ENCODE measurements around the gene TLR1. TPM values are rescaled to one million over a fixed set of nuclear protein-coding genes. Genes with fewer than 3 reads are reported as not detected.

Gene TLR1
- total RNA-seq, 1 experiment from 2014 or later, result not detected

GRCh38 chr4:38832206-38832605 is 27.6 kb upstream of the TLR1 start:
- H3K14ac ChIP-seq (ENCODE audit: insufficient read depth, low read length), result no peak overlapping the region
- H4K91ac ChIP-seq (ENCODE audit: insufficient read length, low read depth, low read length), result no peak overlapping the region
- H3K4me1 ChIP-seq (ENCODE audit: insufficient read depth, low read length), result no peaks in the 10 kb centered on the region
- no peaks in the 10 kb centered on the region for H3K79me2 ChIP-seq (ENCODE audit: insufficient read depth, low read length)
- no peaks in the 10 kb centered on the region for H3K23me2 ChIP-seq (ENCODE audit: insufficient read length, low read depth, low read length, poor library complexity, severe bottlenecking)
- no peak overlapping the region for H4K8ac ChIP-seq (replicated peaks; ENCODE audit: insufficient read length, low read depth, low read length)
- TF ChIP-seq CTCF (conservative IDR thresholded peaks at IDR 0.05), result no peak
- no peak overlapping the region for H3K27ac Mint-ChIP-seq
- no peak overlapping the region for H2BK20ac ChIP-seq (ENCODE audit: low read depth, low read length, poor library complexity, severe bottlenecking)
- no peaks in the 10 kb centered on the region for H4K20me1 ChIP-seq (ENCODE audit: control insufficient read depth, insufficient read depth, insufficient read length)
- H3K18ac ChIP-seq (ENCODE audit: insufficient read length, low read depth, low read length), result no peak overlapping the region
- no peak overlapping the region for H3K4me2 ChIP-seq (ENCODE audit: insufficient read depth, insufficient read length, low read length)
- no peaks in the 10 kb centered on the region for H3K9me3 ChIP-seq (ENCODE audit: control insufficient read depth, low read depth, low read length)
- H2AFZ ChIP-seq (ENCODE audit: low read length), result no peak overlapping the region
- WGBS (ENCODE audit: extremely low coverage, insufficient read length, low lambda C conversion rate), result no CpG with 5 or more reads among the region's 1 CpG
- H2BK12ac ChIP-seq (ENCODE audit: insufficient read length, low read depth, low read length), result no peak overlapping the region
- H3K23ac ChIP-seq (ENCODE audit: insufficient read length, low read depth, low read length), result no peak overlapping the region
- no peaks in the 10 kb centered on the region; a peak in 2 of 7 replicates for H3K36me3 Mint-ChIP-seq (ENCODE audit: insufficient read depth in 1 of 3, low read depth in 3 of 3)
- no peak overlapping the region for H3K4ac ChIP-seq (ENCODE audit: low read depth, low read length)
- H2BK5ac ChIP-seq (ENCODE audit: insufficient read length, low read length), result no peak overlapping the region
- H3K79me1 ChIP-seq (ENCODE audit: insufficient read depth, low read depth, low read length, poor library complexity, severe bottlenecking), result no peaks in the 10 kb centered on the region
- no peak overlapping the region for H3K27ac ChIP-seq (ENCODE audit: insufficient read length, low read depth, low read length)
- no peak overlapping the region for H3K56ac ChIP-seq (ENCODE audit: insufficient read length, low read depth, low read length)
- no peak overlapping the region for H2BK120ac ChIP-seq (ENCODE audit: low read depth, low read length, poor library complexity, severe bottlenecking)
- H3K9ac ChIP-seq (ENCODE audit: extremely low read depth, insufficient read length, low read length), result no peak overlapping the region
- no peak overlapping the region for H3T11ph ChIP-seq (ENCODE audit: low read length)
- H2BK15ac ChIP-seq (ENCODE audit: low read depth, low read length), result no peak overlapping the region
- no peaks in the 10 kb centered on the region for H3K4me1 Mint-ChIP-seq
- H3K4me3 Mint-ChIP-seq, result no peak overlapping the region
- H4K5ac ChIP-seq (ENCODE audit: insufficient read length, low read depth, low read length), result no peak overlapping the region
- no peak overlapping the region for H2AK5ac ChIP-seq (ENCODE audit: insufficient read length, low read length)
- no peaks in the 10 kb centered on the region for H3K27me3 ChIP-seq (ENCODE audit: insufficient read depth, low read length)
- H3K27me3 Mint-ChIP-seq (ENCODE audit: low read depth), result no peaks in the 10 kb centered on the region
- DNase-seq, result no peak
- H3K9me3 Mint-ChIP-seq, result peaks cover 0 to 10% of the 10 kb centered on the region in 2 experiments; a peak in 3 of 5 replicates
